ENCODE data around the gene SPRY4.

The SPRY4 gene

GRCh38 chr5:142296914-142297417 lies 27.9 kb downstream of the SPRY4 start:
- DNase-seq (ENCODE audit: extremely low spot score): no peak
- TF ChIP-seq CTCF (IDR thresholded peaks at IDR 0.05; ENCODE audit: control extremely low read depth, extremely low read depth, low read depth, missing control alignments): no peak
- ChIA-PET POLR2A (no interaction called here), CTCF (interaction anchor here (0.6 to 1.1 kb wide), 3 partner anchors 10 to 24 kb away, joined by 3 read pairs; no protein-coding TSS in a partner anchor)

- DNase-seq (ENCODE audit: extremely low spot score): no peak
- ChIA-PET CTCF (interaction anchor here (0.6 to 1.1 kb wide), 3 partner anchors 9 to 24 kb away, joined by 3 read pairs; no protein-coding TSS in a partner anchor), POLR2A (no interaction called here)
- no peak for TF ChIP-seq CTCF (IDR thresholded peaks at IDR 0.05; ENCODE audit: control extremely low read depth, extremely low read depth, low read depth, missing control alignments)
Observed at GRCh38 chr5:142295960-142296860, 28.6 kb downstream of the SPRY4 start.

GRCh38 chr5:142295084-142295758 lies 29.6 kb downstream of the SPRY4 start:
- POLR2A ChIA-PET: no interaction called here
- no peak for TF ChIP-seq CTCF (IDR thresholded peaks at IDR 0.05; ENCODE audit: control extremely low read depth, extremely low read depth, low read depth, missing control alignments)
- CTCF ChIA-PET: interaction anchor here (1.1 kb wide), 1 partner anchor 84 kb away, joined by 3 read pairs; no protein-coding TSS in a partner anchor
- no peak for DNase-seq (ENCODE audit: extremely low spot score)

GRCh38 chr5:142293486-142293885 lies 31.3 kb downstream of the SPRY4 start:
- ChIA-PET POLR2A (no interaction called here), CTCF (no interaction called here)
- DNase-seq (ENCODE audit: extremely low spot score): no peak
- TF ChIP-seq CTCF (IDR thresholded peaks at IDR 0.05; ENCODE audit: control extremely low read depth, extremely low read depth, low read depth, missing control alignments): no peak

GRCh38 chr5:142292808-142293207 lies 32.0 kb downstream of the SPRY4 start:
- CTCF ChIA-PET: no interaction called here
- no peak for DNase-seq (ENCODE audit: extremely low spot score)
- POLR2A ChIA-PET: no interaction called here
- TF ChIP-seq CTCF (IDR thresholded peaks at IDR 0.05; ENCODE audit: control extremely low read depth, extremely low read depth, low read depth, missing control alignments): no peak

- POLR2A ChIA-PET: no interaction called here
- no peak for DNase-seq (ENCODE audit: extremely low spot score)
- CTCF ChIA-PET: no interaction called here
- no peak for TF ChIP-seq CTCF (IDR thresholded peaks at IDR 0.05; ENCODE audit: control extremely low read depth, extremely low read depth, low read depth, missing control alignments)
Observed at GRCh38 chr5:142292249-142292648, 32.6 kb downstream of the SPRY4 start.

Measured in GM10248 (cell line).